ENCODE results near the gene DLG2. TPM values are rescaled to one million over a fixed set of nuclear protein-coding genes. Genes with fewer than 3 reads are reported as not detected.
"Not testable (repeated sequence)": the region's sequence is repeated elsewhere in the genome, so short reads cannot be mapped to it uniquely, and the experiment has no call there.

DLG2 gene
- total RNA-seq, 3 donors from 2014 or later, result 4.3 to 12.3 (median 6.9) TPM

GRCh38 chr11:85663080-85663752, 36.1 kb upstream of the DLG2 start:
- DNase-seq (ENCODE audit: low spot score in 2 of 2), result no peak
- peak overlapping the region; percentile 75 to 98 (median 91) for H3K4me3 ChIP-seq
- TF ChIP-seq POLR2A (IDR thresholded peaks at IDR 0.05) (no peak), POLR2AphosphoS5 (IDR thresholded peaks at IDR 0.05) (no peak), CTCF (IDR thresholded peaks at IDR 0.05) (no peak)
- peak overlapping the region; percentile 98 to 99 for H3K27ac ChIP-seq
- intact Hi-C loops (cut with DNase I; ENCODE audit: low total_unique reads), result no loop called here
- no peaks in the 10 kb centered on the region for H3K36me3 ChIP-seq
- no peaks in the 10 kb centered on the region for H3K9me3 ChIP-seq
- peaks cover 0 to 17% of the 10 kb centered on the region in 2 donors for H3K4me1 ChIP-seq
- H3K27me3 ChIP-seq, result no peaks in the 10 kb centered on the region

- no peaks in the 10 kb centered on the region for H3K27me3 ChIP-seq
- H3K4me3 ChIP-seq, result peak overlapping the region in 2 of 3 donors; percentile 91 to 98
- no peak overlapping the region for H3K27ac ChIP-seq
- intact Hi-C loops (cut with DNase I; ENCODE audit: low total_unique reads), result no loop called here
- DNase-seq (ENCODE audit: low spot score in 2 of 2), result no peak
- no peaks in the 10 kb centered on the region for H3K36me3 ChIP-seq
- TF ChIP-seq POLR2AphosphoS5 (IDR thresholded peaks at IDR 0.05), result no peak
- TF ChIP-seq POLR2A (IDR thresholded peaks at IDR 0.05), result no peak
- TF ChIP-seq CTCF (IDR thresholded peaks at IDR 0.05), result no peak
- no peaks in the 10 kb centered on the region for H3K9me3 ChIP-seq
- H3K4me1 ChIP-seq, result peaks cover 0 to 17% of the 10 kb centered on the region in 2 donors
These were observed 35.0 kb upstream of the DLG2 start for GRCh38 chr11:85661972-85662664.

- Histone ChIP-seq H3K36me3 (no peaks in the 10 kb centered on the region), H3K9me3 (no peaks in the 10 kb centered on the region), H3K27ac (no peak overlapping the region), H3K4me3 (no peak overlapping the region), H3K27me3 (no peaks in the 10 kb centered on the region), H3K4me1 (peaks cover 0 to 17% of the 10 kb centered on the region in 2 donors)
- TF ChIP-seq POLR2AphosphoS5 (IDR thresholded peaks at IDR 0.05) (no peak), CTCF (IDR thresholded peaks at IDR 0.05) (no peak), POLR2A (IDR thresholded peaks at IDR 0.05) (no peak)
- DNase-seq (ENCODE audit: low spot score in 2 of 2), result no peak
- intact Hi-C loops (cut with DNase I; ENCODE audit: low total_unique reads), result no loop called here
These were observed 31.0 kb upstream of the DLG2 start for GRCh38 chr11:85658180-85658579.

- no peak overlapping the region for H3K4me3 ChIP-seq
- H3K27ac ChIP-seq, result no peak overlapping the region
- intact Hi-C loops (cut with DNase I; ENCODE audit: low total_unique reads), result no loop called here
- DNase-seq (ENCODE audit: low spot score in 2 of 2), result no peak
- TF ChIP-seq POLR2A (IDR thresholded peaks at IDR 0.05) (no peak), CTCF (IDR thresholded peaks at IDR 0.05) (no peak), POLR2AphosphoS5 (IDR thresholded peaks at IDR 0.05) (no peak)
- no peaks in the 10 kb centered on the region for H3K36me3 ChIP-seq
- H3K27me3 ChIP-seq, result no peaks in the 10 kb centered on the region
- no peaks in the 10 kb centered on the region for H3K9me3 ChIP-seq
- peaks cover 0 to 12% of the 10 kb centered on the region in 2 donors for H3K4me1 ChIP-seq
These were observed 29.6 kb upstream of the DLG2 start for GRCh38 chr11:85656777-85657176.

GRCh38 chr11:85654343-85654742, 27.2 kb upstream of the DLG2 start:
- H3K9me3 ChIP-seq; H3K27ac ChIP-seq; H3K4me1 ChIP-seq; H3K4me3 ChIP-seq; intact Hi-C loops (cut with DNase I; ENCODE audit: low total_unique reads); H3K27me3 ChIP-seq; H3K36me3 ChIP-seq; DNase-seq (ENCODE audit: low spot score in 2 of 2): not testable (repeated sequence)
